ENCODE data around the gene SNTA1. TPM values are rescaled to one million over a fixed set of nuclear protein-coding genes. Genes with fewer than 3 reads are reported as not detected.

SNTA1 gene
- total RNA-seq, 2 donors from 2014 or later, result 4.5 to 5.7 TPM

GRCh38 chr20:33411711-33412483, 31.7 kb downstream of the SNTA1 start:
- no peak for DNase-seq
- TF ChIP-seq CTCF (IDR thresholded peaks at IDR 0.05), result no peak
- Histone ChIP-seq H3K4me3 (no peak overlapping the region), H3K4me1 (no peaks in the 10 kb centered on the region), H3K27me3 (no peaks in the 10 kb centered on the region), H3K27ac (no peak overlapping the region), H3K36me3 (no peaks in the 10 kb centered on the region), H3K9me3 (no peaks in the 10 kb centered on the region), H3K9ac (ENCODE audit: low read depth in 2 of 2, low read length in 2 of 2) (no peak overlapping the region)
- intact Hi-C loops (cut with DNase I), result no loop called here

DNA sequence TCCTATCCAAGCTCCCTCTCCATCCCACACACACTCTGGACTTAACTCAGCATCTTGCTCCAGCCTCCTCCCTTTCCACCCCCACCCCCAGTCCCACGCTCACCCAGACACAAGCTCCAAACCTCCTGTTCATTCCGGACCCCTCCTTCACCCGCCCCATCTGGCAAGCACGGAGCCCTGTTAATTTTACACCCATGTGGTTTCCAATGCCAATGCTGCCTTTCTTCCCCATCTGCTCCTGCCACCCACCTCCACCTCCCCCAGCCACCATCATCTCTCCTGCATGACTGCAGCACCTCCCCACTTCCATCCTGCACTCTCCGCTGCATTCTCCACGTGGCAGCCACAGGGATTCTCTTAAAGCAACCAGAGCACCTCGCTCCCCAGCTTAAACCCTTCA, 32.3 kb downstream of the SNTA1 start:
- Histone ChIP-seq H3K4me3 (no peak overlapping the region), H3K9me3 (no peaks in the 10 kb centered on the region), H3K4me1 (no peaks in the 10 kb centered on the region), H3K36me3 (no peaks in the 10 kb centered on the region), H3K27ac (no peak overlapping the region), H3K27me3 (no peaks in the 10 kb centered on the region), H3K9ac (ENCODE audit: low read depth in 2 of 2, low read length in 2 of 2) (no peak overlapping the region)
- TF ChIP-seq CTCF (IDR thresholded peaks at IDR 0.05), result no peak
- no peak for DNase-seq
- intact Hi-C loops (cut with DNase I), result no loop called here

DNA sequence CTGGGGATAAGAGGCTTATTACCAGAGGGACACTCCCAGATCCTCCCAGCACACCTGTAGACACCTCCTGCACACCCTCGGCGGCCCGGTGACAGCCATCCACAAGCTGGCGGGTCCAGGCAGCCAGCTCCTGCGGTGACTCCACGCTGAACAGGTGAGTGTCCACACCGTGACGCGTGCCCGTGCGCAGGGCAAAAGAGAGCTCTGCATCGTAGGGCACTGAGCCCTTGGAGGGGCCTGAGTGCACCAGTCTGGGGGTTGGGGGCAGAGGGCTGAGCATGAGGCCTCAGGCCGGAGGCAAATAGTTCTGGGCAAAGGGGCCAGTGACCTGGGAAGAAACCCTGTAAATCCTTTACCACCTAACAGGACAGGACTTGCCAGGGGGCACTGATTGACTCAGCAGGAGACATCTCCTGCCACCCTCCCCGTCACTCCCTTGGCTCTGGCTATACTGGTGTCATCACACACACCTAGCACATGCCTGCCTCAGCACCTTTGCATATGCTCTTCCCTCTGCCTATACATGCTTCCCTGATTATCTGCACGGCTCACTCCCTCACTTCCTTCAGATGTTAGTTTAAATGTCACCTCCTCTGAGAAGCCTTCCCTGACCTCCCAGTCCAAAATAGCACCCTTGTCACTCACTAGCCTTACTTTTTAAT, 33.4 kb downstream of the SNTA1 start:
- Histone ChIP-seq H3K4me3 (no peak overlapping the region), H3K36me3 (no peaks in the 10 kb centered on the region), H3K4me1 (no peaks in the 10 kb centered on the region), H3K9ac (ENCODE audit: low read depth in 2 of 2, low read length in 2 of 2) (no peak overlapping the region), H3K27ac (no peak overlapping the region), H3K27me3 (no peaks in the 10 kb centered on the region), H3K9me3 (no peaks in the 10 kb centered on the region)
- intact Hi-C loops (cut with DNase I), result no loop called here
- no peak for DNase-seq
- no peak for TF ChIP-seq CTCF (IDR thresholded peaks at IDR 0.05)

GRCh38 chr20:33408716-33409654, 34.6 kb downstream of the SNTA1 start:
- Histone ChIP-seq H3K9ac (ENCODE audit: low read depth in 2 of 2, low read length in 2 of 2) (no peak overlapping the region), H3K36me3 (no peaks in the 10 kb centered on the region), H3K4me1 (no peaks in the 10 kb centered on the region), H3K27ac (no peak overlapping the region), H3K4me3 (no peak overlapping the region), H3K27me3 (no peaks in the 10 kb centered on the region), H3K9me3 (no peaks in the 10 kb centered on the region)
- TF ChIP-seq CTCF (IDR thresholded peaks at IDR 0.05), result no peak
- no peak for DNase-seq
- intact Hi-C loops (cut with DNase I), result no loop called here

- intact Hi-C loops (cut with DNase I), result no loop called here
- Histone ChIP-seq H3K9me3 (no peaks in the 10 kb centered on the region), H3K9ac (ENCODE audit: low read depth in 2 of 2, low read length in 2 of 2) (no peak overlapping the region), H3K36me3 (no peaks in the 10 kb centered on the region), H3K27me3 (no peaks in the 10 kb centered on the region), H3K4me1 (no peaks in the 10 kb centered on the region), H3K27ac (no peak overlapping the region), H3K4me3 (no peak overlapping the region)
- no peak for DNase-seq
- no peak for TF ChIP-seq CTCF (IDR thresholded peaks at IDR 0.05)
These were observed 35.2 kb downstream of the SNTA1 start for GRCh38 chr20:33408313-33408712.

Data from colonic mucosa (tissue), 4 donors.